CD4-positive, CD25-positive, alpha-beta regulatory T cell (primary cell): ENCODE results near the gene FGF18. TPM values are rescaled to one million over a fixed set of nuclear protein-coding genes. Genes with fewer than 3 reads are reported as not detected.

ENCODE experiments used
- ATAC-seq, 2 donors: fragments of 150-1000 bp; cut with Tn5 transposase; one replicate each; pipeline ENCODE4 v1.10.0; 2021; ENCODE audit warnings: low read depth in 2 of 2, moderate number of reproducible peaks in 2 of 2, moderate library complexity in 1 of 2
- DNase-seq, 3 donors: peaks; one replicate each; pipeline versions ENCODE4 v3.0.0 to v3.0.0-alpha.2; 2012 to 2022; ENCODE audit warnings: mixed read lengths in 1 of 3
- H3K27ac ChIP-seq: one replicate; pipeline ENCODE4 v1.7.0; 2013; ENCODE audit warnings: mild to moderate bottlenecking, low read length; ENCODE audit not compliant: insufficient read depth, poor library complexity, severe bottlenecking
- H3K27me3 ChIP-seq: one replicate; pipeline ENCODE4 v1.7.0; 2013; ENCODE audit warnings: low read length; ENCODE audit not compliant: control insufficient read depth, insufficient read depth
- H3K36me3 ChIP-seq: one replicate; pipeline ENCODE4 v1.7.0; 2013; ENCODE audit warnings: mild to moderate bottlenecking, low read length, moderate library complexity; ENCODE audit not compliant: control insufficient read depth, insufficient read depth
- H3K4me1 ChIP-seq: 2 replicates; pipeline ENCODE4 v1.7.0; 2013; ENCODE audit warnings: mild to moderate bottlenecking, low read length; ENCODE audit not compliant: insufficient read depth, control insufficient read depth, poor library complexity, severe bottlenecking
- H3K4me3 ChIP-seq: one replicate; pipeline ENCODE4 v1.7.0; 2013; ENCODE audit warnings: low read depth, mild to moderate bottlenecking, low read length, moderate library complexity
- H3K9me3 ChIP-seq, 2 experiments: 1 replicate in 1 of 2; 2 replicates in 1 of 2; pipeline ENCODE4 v1.7.0; 2013; ENCODE audit warnings: low read length in 2 of 2, mild to moderate bottlenecking in 1 of 2, moderate library complexity in 1 of 2; ENCODE audit not compliant: control insufficient read depth in 2 of 2
- H3K27ac Mint-ChIP-seq, 3 donors: one replicate each; pipeline ENCODE4 v1.8.0; 2020 to 2022; ENCODE audit warnings: mild to moderate bottlenecking in 3 of 3, mixed read lengths in 3 of 3, moderate library complexity in 2 of 3
- H3K27me3 Mint-ChIP-seq: one replicate; pipeline ENCODE4 v1.8.0; 2022; ENCODE audit warnings: mild to moderate bottlenecking, mixed read lengths
- H3K36me3 Mint-ChIP-seq: one replicate; pipeline ENCODE4 v1.8.0; 2020; ENCODE audit warnings: mixed read lengths
- H3K4me1 Mint-ChIP-seq, 4 donors: one replicate each; pipeline ENCODE4 v1.8.0; 2020 to 2022; ENCODE audit warnings: mixed read lengths in 4 of 4, mild to moderate bottlenecking in 1 of 4
- H3K4me3 Mint-ChIP-seq, 4 donors: one replicate each; pipeline ENCODE4 v1.8.0; 2020 to 2022; ENCODE audit warnings: mild to moderate bottlenecking in 4 of 4, mixed read lengths in 4 of 4, moderate library complexity in 3 of 4
- H3K9me3 Mint-ChIP-seq, 7 donors: one replicate each; pipeline ENCODE4 v1.8.0; 2020 to 2022; ENCODE audit warnings: mixed read lengths in 7 of 7, mild to moderate bottlenecking in 3 of 7, moderate library complexity in 2 of 7
- polyA plus RNA-seq, 4 donors: library from polyadenylated mRNA; unstranded; fragments of 300-500 nt; fragmentation: Illumina TruSeq; gene quantifications; one replicate each; pipeline ENCODE4 v1.2.3, GENCODE V29; 2021
- total RNA-seq: library from RNA; stranded (reverse); gene quantifications from one replicate; pipeline ENCODE4 v1.2.3, GENCODE V29; 2022

The FGF18 gene
- total and polyA plus RNA-seq, 5 donors from 2014 or later: 0.18 to 0.57 TPM; not detected in 3

GRCh38 chr5:171480239-171480638, 60.8 kb downstream of the FGF18 start:
- DNase-seq: no peak
- no peak for ATAC-seq
- Mint-ChIP-seq H3K9me3 (no peaks in the 10 kb centered on the region), H3K36me3 (no peaks in the 10 kb centered on the region), H3K4me1 (peaks cover 0 to 4% (median 0%) of the 10 kb centered on the region in 4 donors), H3K27me3 (peaks cover 6% of the 10 kb centered on the region), H3K27ac (no peak overlapping the region), H3K4me3 (no peak overlapping the region)
- Histone ChIP-seq H3K27ac (no peak overlapping the region), H3K4me1 (no peaks in the 10 kb centered on the region), H3K9me3 (no peaks in the 10 kb centered on the region), H3K4me3 (no peak overlapping the region), H3K36me3 (no peaks in the 10 kb centered on the region), H3K27me3 (no peaks in the 10 kb centered on the region)

DNA sequence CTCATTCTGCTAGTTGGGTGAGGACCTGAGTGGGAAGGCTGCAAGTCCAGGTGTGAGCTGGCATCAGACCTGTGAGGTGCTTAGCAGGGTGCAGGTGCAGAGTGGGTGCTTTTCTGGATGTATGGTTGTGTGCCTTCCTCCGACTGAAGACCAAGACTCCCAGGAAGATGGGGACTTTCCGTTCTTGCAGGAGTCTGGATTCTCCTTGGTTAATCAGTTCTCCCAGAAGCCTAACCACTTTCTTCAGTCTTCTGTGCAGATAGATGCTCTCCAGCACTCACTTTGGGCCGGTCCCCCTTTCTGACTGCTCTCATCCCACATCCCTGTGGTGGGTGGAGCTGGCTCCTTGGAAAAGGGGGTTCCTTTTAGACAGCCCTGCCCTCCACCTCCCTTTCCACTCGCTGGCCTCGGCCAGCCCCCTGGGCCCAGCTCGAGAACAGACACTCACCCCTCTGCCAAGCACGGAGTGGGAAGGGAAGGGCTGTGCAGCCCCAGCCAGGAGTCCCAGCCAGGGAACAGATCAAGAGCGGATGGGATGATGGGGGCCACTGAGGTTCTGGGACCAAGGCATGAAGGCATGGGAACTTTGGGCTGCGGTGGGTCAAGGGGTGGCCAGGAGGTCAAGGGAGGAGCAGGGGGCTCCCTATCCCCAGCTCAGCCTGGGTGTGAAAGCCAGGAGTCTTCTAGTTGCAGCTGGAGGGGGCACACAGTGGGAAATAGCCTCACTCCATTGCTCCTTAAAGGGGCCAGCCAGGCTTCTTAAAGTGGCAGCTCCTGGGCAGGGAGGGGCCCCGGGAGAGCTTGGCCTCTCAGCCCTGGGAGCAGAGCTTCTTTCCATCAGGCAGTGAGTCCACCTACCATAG, 62.4 kb downstream of the FGF18 start:
- no peak for DNase-seq
- no peaks in the 10 kb centered on the region for H3K36me3 Mint-ChIP-seq
- no peak overlapping the region for H3K27ac Mint-ChIP-seq
- H3K27me3 Mint-ChIP-seq: peaks cover 14% of the 10 kb centered on the region
- H3K4me1 ChIP-seq: no peaks in the 10 kb centered on the region
- no peak overlapping the region for H3K4me3 ChIP-seq
- no peak overlapping the region for H3K4me3 Mint-ChIP-seq
- peaks cover 0 to 4% (median 0%) of the 10 kb centered on the region in 4 donors for H3K4me1 Mint-ChIP-seq
- H3K27ac ChIP-seq: no peak overlapping the region
- H3K36me3 ChIP-seq: no peaks in the 10 kb centered on the region
- no peaks in the 10 kb centered on the region for H3K9me3 ChIP-seq
- H3K27me3 ChIP-seq: no peaks in the 10 kb centered on the region
- no peak for ATAC-seq
- H3K9me3 Mint-ChIP-seq: no peaks in the 10 kb centered on the region

- H3K27ac ChIP-seq: no peak overlapping the region
- H3K27me3 Mint-ChIP-seq: peaks cover 14% of the 10 kb centered on the region
- H3K27me3 ChIP-seq: no peaks in the 10 kb centered on the region
- no peaks in the 10 kb centered on the region for H3K9me3 Mint-ChIP-seq
- no peak overlapping the region for H3K4me3 Mint-ChIP-seq
- no peaks in the 10 kb centered on the region for H3K36me3 Mint-ChIP-seq
- DNase-seq: no peak
- no peak overlapping the region for H3K4me3 ChIP-seq
- no peaks in the 10 kb centered on the region for H3K36me3 ChIP-seq
- H3K27ac Mint-ChIP-seq: no peak overlapping the region
- H3K4me1 Mint-ChIP-seq: peaks cover 0 to 4% (median 0%) of the 10 kb centered on the region in 4 donors
- H3K4me1 ChIP-seq: no peaks in the 10 kb centered on the region
- no peaks in the 10 kb centered on the region for H3K9me3 ChIP-seq
- no peak for ATAC-seq
Observed at GRCh38 chr5:171482434-171482730, 62.9 kb downstream of the FGF18 start.

GRCh38 chr5:171483551-171484135, 64.2 kb downstream of the FGF18 start:
- DNase-seq (no peak), ATAC-seq (no peak)
- Mint-ChIP-seq H3K27ac (no peak overlapping the region), H3K27me3 (peaks cover 22% of the 10 kb centered on the region), H3K36me3 (no peaks in the 10 kb centered on the region), H3K4me3 (no peak overlapping the region), H3K4me1 (peaks cover 0 to 4% (median 0%) of the 10 kb centered on the region in 4 donors), H3K9me3 (peaks cover 0 to 3% (median 0%) of the 10 kb centered on the region in 7 donors)
- Histone ChIP-seq H3K4me1 (no peaks in the 10 kb centered on the region), H3K4me3 (no peak overlapping the region), H3K36me3 (no peaks in the 10 kb centered on the region), H3K9me3 (no peaks in the 10 kb centered on the region), H3K27ac (no peak overlapping the region), H3K27me3 (no peaks in the 10 kb centered on the region)

GRCh38 chr5:171484460-171484899, 65.0 kb downstream of the FGF18 start:
- peaks cover 22% of the 10 kb centered on the region for H3K27me3 Mint-ChIP-seq
- no peak overlapping the region for H3K4me3 ChIP-seq
- no peaks in the 10 kb centered on the region for H3K27me3 ChIP-seq
- H3K4me1 ChIP-seq: no peaks in the 10 kb centered on the region
- no peak overlapping the region for H3K27ac ChIP-seq
- no peaks in the 10 kb centered on the region for H3K36me3 Mint-ChIP-seq
- H3K9me3 ChIP-seq: no peaks in the 10 kb centered on the region
- H3K27ac Mint-ChIP-seq: no peak overlapping the region
- H3K4me3 Mint-ChIP-seq: no peak overlapping the region
- H3K4me1 Mint-ChIP-seq: peaks cover 0 to 4% (median 0%) of the 10 kb centered on the region in 4 donors
- DNase-seq: peak; percentile 15 to 26 (median 20)
- peaks cover 0 to 3% (median 0%) of the 10 kb centered on the region in 7 donors for H3K9me3 Mint-ChIP-seq
- H3K36me3 ChIP-seq: no peaks in the 10 kb centered on the region
- no peak for ATAC-seq

DNA sequence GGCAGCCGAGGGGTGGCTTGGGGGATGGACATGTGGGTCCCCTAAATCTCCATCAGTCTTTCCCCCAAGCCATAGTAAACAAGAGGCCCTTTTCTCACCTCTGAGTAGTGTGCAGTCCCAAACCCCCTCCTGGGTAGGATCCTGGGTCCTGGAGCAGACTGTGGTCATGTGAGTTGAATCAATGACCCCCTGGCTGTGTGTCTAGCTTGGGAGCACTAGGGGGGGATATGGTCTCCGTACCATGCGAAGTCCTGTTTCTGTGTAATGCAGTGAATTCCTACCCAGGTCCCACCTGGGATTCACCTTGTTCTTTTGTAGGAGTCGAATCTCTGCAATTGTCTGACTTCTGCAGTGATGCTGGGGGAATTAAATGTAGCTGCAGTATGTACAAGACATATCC, 66.2 kb downstream of the FGF18 start:
- Mint-ChIP-seq H3K4me3 (no peak overlapping the region), H3K36me3 (no peaks in the 10 kb centered on the region), H3K27ac (no peak overlapping the region), H3K27me3 (peaks cover 22% of the 10 kb centered on the region), H3K9me3 (peaks cover 0 to 3% (median 0%) of the 10 kb centered on the region in 7 donors), H3K4me1 (no peaks in the 10 kb centered on the region)
- DNase-seq (no peak), ATAC-seq (no peak)
- H3K9me3 ChIP-seq: no peaks in the 10 kb centered on the region
- no peaks in the 10 kb centered on the region for H3K36me3 ChIP-seq
- H3K4me1 ChIP-seq: no peaks in the 10 kb centered on the region
- no peaks in the 10 kb centered on the region for H3K27me3 ChIP-seq
- no peak overlapping the region for H3K4me3 ChIP-seq
- no peak overlapping the region for H3K27ac ChIP-seq

DNA sequence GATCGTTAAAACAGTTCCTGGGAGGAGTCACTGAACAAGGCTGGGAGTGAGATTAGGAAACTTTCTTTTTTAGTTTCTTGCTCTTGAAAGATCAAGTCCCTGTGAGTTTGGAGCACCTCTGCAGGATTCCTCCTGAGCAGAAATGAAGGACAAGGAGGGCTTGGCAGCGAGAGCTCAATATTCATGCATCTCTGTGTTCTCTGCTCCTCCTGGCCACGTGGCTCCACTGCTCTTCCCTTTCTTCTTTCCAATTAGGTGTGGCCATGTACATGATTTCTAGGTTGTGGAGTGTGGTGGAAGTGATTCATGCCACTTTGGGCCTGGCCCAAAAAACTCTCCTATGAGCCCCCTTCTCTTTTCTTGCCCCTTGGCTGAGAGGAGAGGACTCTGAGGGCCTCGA, 67.2 kb downstream of the FGF18 start:
- no peaks in the 10 kb centered on the region for H3K4me1 Mint-ChIP-seq
- no peak for ATAC-seq
- no peaks in the 10 kb centered on the region for H3K27me3 ChIP-seq
- H3K4me3 ChIP-seq: no peak overlapping the region
- no peaks in the 10 kb centered on the region for H3K9me3 ChIP-seq
- peaks cover 22% of the 10 kb centered on the region for H3K27me3 Mint-ChIP-seq
- H3K4me3 Mint-ChIP-seq: no peak overlapping the region
- H3K9me3 Mint-ChIP-seq: peaks cover 0 to 3% (median 0%) of the 10 kb centered on the region in 7 donors
- H3K36me3 Mint-ChIP-seq: no peaks in the 10 kb centered on the region
- DNase-seq: no peak
- no peaks in the 10 kb centered on the region for H3K4me1 ChIP-seq
- no peak overlapping the region for H3K27ac ChIP-seq
- no peak overlapping the region for H3K27ac Mint-ChIP-seq
- no peaks in the 10 kb centered on the region for H3K36me3 ChIP-seq

DNA sequence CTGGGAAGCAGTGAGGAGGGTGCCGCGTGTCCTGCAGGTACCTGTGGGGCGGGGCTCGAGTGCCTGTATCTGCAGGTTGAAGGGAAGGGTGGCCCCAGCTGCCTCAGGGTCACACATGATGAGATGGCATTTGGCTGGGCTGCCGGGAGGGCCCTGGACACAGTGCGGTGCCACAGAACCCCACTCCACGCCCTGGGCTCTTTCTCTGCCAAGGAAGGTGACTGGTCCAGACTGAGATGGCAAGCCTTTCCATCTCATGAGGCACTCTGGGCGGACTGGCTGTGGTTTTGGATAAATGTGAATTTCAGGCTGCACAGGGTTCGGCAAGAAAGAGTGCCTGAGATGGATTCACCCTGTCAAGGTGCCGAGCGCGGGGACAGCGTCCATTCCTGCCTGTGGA, 69.4 kb downstream of the FGF18 start:
- H3K4me1 Mint-ChIP-seq: no peaks in the 10 kb centered on the region
- no peak for ATAC-seq

More for the DNA sequence above, 69.4 kb downstream of the FGF18 start:
- Histone ChIP-seq H3K4me3 (no peak overlapping the region), H3K4me1 (no peaks in the 10 kb centered on the region), H3K27ac (no peak overlapping the region), H3K9me3 (no peaks in the 10 kb centered on the region), H3K27me3 (no peaks in the 10 kb centered on the region), H3K36me3 (no peaks in the 10 kb centered on the region)
- Mint-ChIP-seq H3K27ac (no peak overlapping the region), H3K27me3 (peaks cover 15% of the 10 kb centered on the region), H3K36me3 (no peaks in the 10 kb centered on the region), H3K4me3 (no peak overlapping the region), H3K9me3 (peaks cover 0 to 3% (median 0%) of the 10 kb centered on the region in 7 donors)
- DNase-seq: no peak
